HepG2 (cell line): ENCODE measurements around the gene CDK17. TPM values are rescaled to one million over a fixed set of nuclear protein-coding genes. Genes with fewer than 3 reads are reported as not detected.

Experiments used
- ATAC-seq: fragments of 200-7000 bp; cut with Tn5 transposase; 3 replicates; pipeline ENCODE4 v1.9.1; 2020; ENCODE audit warnings: mild to moderate bottlenecking, moderate library complexity
- BruUV-seq: library from RNA; stranded (reverse); fragments of 400-500 nt; replicated peaks from 2 replicates; lab custom pipeline; 2021; lab: Mats Ljungman, UMichigan
- CTCF ChIA-PET: fragments of 300-600 bp; formaldehyde crosslinking; extraction: SDS; loops from one replicate; lab custom pipeline; 2021; ENCODE audit warnings: low total read pairs, inconsistent platforms, low intra/inter-chr PET ratio; lab: Yijun Ruan, JAX
- POLR2A ChIA-PET: fragments of 350-600 bp; sonication (Branson Sonifier 250); formaldehyde crosslinking; loops from one replicate; lab custom pipeline; 2020; ENCODE audit warnings: antibody characterized with exemption, inconsistent platforms; lab: Yijun Ruan, JAX
- DNase-seq: peaks from one replicate; pipeline ENCODE4 v3.0.0-alpha.2; 2015; ENCODE audit warnings: low spot score
- FAIRE-seq: peaks from 3 replicates; lab custom pipeline; 2011; peaks lifted over from hg19 to GRCh38; lab: Jason Lieb, UNC
- H2AFZ ChIP-seq: one replicate; pipeline ENCODE4 v1.6.1; 2011; ENCODE audit warnings: low read length, inconsistent platforms
- H3K27ac ChIP-seq: fragments of 300-600 bp; 3 replicates; pipeline ENCODE4 v1.8.0; 2011; ENCODE audit warnings: mixed run types, mild to moderate bottlenecking, mixed read lengths, low read length, inconsistent platforms; ENCODE audit not compliant: insufficient read depth; ENCODE audit errors: extremely low read length
- H3K27me3 ChIP-seq, 2 experiments: fragments of 200-600 bp in 1 of 2; 2 replicates in 1 of 2; 3 replicates in 1 of 2; pipeline versions ENCODE4 v1.6.0 to v1.8.0; 2011; ENCODE audit warnings: low read length in 2 of 2, mild to moderate bottlenecking in 2 of 2, moderate library complexity in 2 of 2, inconsistent platforms in 1 of 2; ENCODE audit not compliant: insufficient read depth in 2 of 2, control insufficient read depth in 1 of 2
- H3K36me3 ChIP-seq, 2 experiments: fragments of 200-600 bp in 1 of 2; replicated peaks in 1 of 2; 2 replicates in 1 of 2; 3 replicates in 1 of 2; pipeline versions ENCODE4 v1.5.1 to v1.8.0; 2011; ENCODE audit warnings: low read length in 2 of 2, inconsistent platforms in 1 of 2; ENCODE audit not compliant: insufficient read depth in 2 of 2, control insufficient read depth in 1 of 2
- H3K4me1 ChIP-seq: 2 replicates; pipeline ENCODE4 v1.5.1; 2012; ENCODE audit warnings: low read length, inconsistent platforms; ENCODE audit not compliant: insufficient read depth
- H3K4me2 ChIP-seq: 2 replicates; pipeline ENCODE4 v1.6.0; 2011; ENCODE audit warnings: low read depth, low read length, inconsistent platforms
- H3K4me3 ChIP-seq, 3 experiments: fragments of 200-600 bp in 1 of 3; sonication (generic), shearing (Covaris generic) in 1 of 3; replicated peaks in 1 of 3; 2 replicates each; pipeline ENCODE4 v1.5.1; 2011 to 2016; ENCODE audit warnings: low read length in 3 of 3, inconsistent platforms in 2 of 3, low read depth in 2 of 3, mild to moderate bottlenecking in 2 of 3, control low read depth in 1 of 3, mixed read lengths in 1 of 3; ENCODE audit not compliant: insufficient read depth in 1 of 3
- H3K79me2 ChIP-seq: one replicate; pipeline ENCODE4 v1.6.1; 2011; ENCODE audit warnings: low read length, inconsistent platforms; ENCODE audit not compliant: insufficient read depth
- H3K9ac ChIP-seq: 2 replicates; pipeline ENCODE4 v1.6.0; 2011; ENCODE audit warnings: mild to moderate bottlenecking, low read depth, low read length, inconsistent platforms; ENCODE audit not compliant: insufficient read depth
- H3K9me3 ChIP-seq: 2 replicates; pipeline ENCODE4 v1.5.1; 2012; ENCODE audit warnings: mild to moderate bottlenecking, low read length
- H4K20me1 ChIP-seq: 2 replicates; pipeline ENCODE4 v1.6.0; 2011; ENCODE audit warnings: inconsistent platforms, mild to moderate bottlenecking, low read length, moderate library complexity; ENCODE audit not compliant: insufficient read depth
- ARNTL ChIP-seq: sonication (generic); formaldehyde crosslinking; IDR thresholded peaks from 2 replicates; pipeline ENCODE4 v1.4.0; 2020; ENCODE audit warnings: mild to moderate bottlenecking, missing genetic modification reagents
- ATF1 ChIP-seq: IDR thresholded peaks from 2 replicates; pipeline ENCODE4 v1.6.1; 2016; ENCODE audit warnings: mild to moderate bottlenecking, control low read depth
- BATF2 ChIP-seq: sonication (generic); formaldehyde crosslinking; IDR thresholded peaks from 2 replicates; pipeline ENCODE4 v1.8.0; 2022; ENCODE audit warnings: mild to moderate bottlenecking, missing genetic modification reagents, moderate library complexity
- GABPB1 ChIP-seq: IDR thresholded peaks from 2 replicates; pipeline ENCODE4 v1.6.1; 2016; ENCODE audit warnings: mild to moderate bottlenecking, missing genetic modification reagents, moderate library complexity, missing compliant biosample characterization
- HOXA5 ChIP-seq: sonication (generic); formaldehyde crosslinking; IDR thresholded peaks from 2 replicates; pipeline ENCODE4 v1.4.0; 2020; ENCODE audit warnings: missing genetic modification reagents
- KMT2A ChIP-seq: sonication (generic); formaldehyde crosslinking; IDR thresholded peaks from 2 replicates; pipeline ENCODE4 v1.4.0; 2020; ENCODE audit warnings: missing genetic modification reagents
- POLR2A ChIP-seq, 2 experiments: IDR thresholded peaks; 2 replicates each; pipeline ENCODE4 v1.6.1; 2011; ENCODE audit warnings: low read depth in 2 of 2, low read length in 2 of 2, mild to moderate bottlenecking in 1 of 2, moderate library complexity in 1 of 2; ENCODE audit not compliant: insufficient read depth in 1 of 2
- REL ChIP-seq: sonication (generic); formaldehyde crosslinking; conservative IDR thresholded peaks from 2 replicates; pipeline ENCODE4 v1.8.0; 2022; ENCODE audit warnings: mild to moderate bottlenecking, missing genetic modification reagents, moderate library complexity
- RELA ChIP-seq: sonication (generic); formaldehyde crosslinking; IDR thresholded peaks from 2 replicates; pipeline ENCODE4 v1.4.0; 2020; ENCODE audit warnings: missing genetic modification reagents
- SMAD9 ChIP-seq: sonication (generic); formaldehyde crosslinking; IDR thresholded peaks from 2 replicates; pipeline ENCODE4 v1.5.1; 2020; ENCODE audit warnings: mild to moderate bottlenecking, missing genetic modification reagents
- SP2 ChIP-seq: sonication (generic); formaldehyde crosslinking; IDR thresholded peaks from 2 replicates; pipeline ENCODE4 v1.5.1; 2020; ENCODE audit warnings: mild to moderate bottlenecking, missing genetic modification reagents
- TBX2 ChIP-seq: sonication (generic); formaldehyde crosslinking; IDR thresholded peaks from 2 replicates; pipeline ENCODE4 v1.5.0; 2020; ENCODE audit warnings: missing genetic modification reagents, mild to moderate bottlenecking, borderline replicate concordance
- TFDP2 ChIP-seq: sonication (generic); formaldehyde crosslinking; IDR thresholded peaks from 2 replicates; pipeline ENCODE4 v1.4.0; 2020; ENCODE audit warnings: missing genetic modification reagents
- THAP11 ChIP-seq: IDR thresholded peaks from 2 replicates; pipeline ENCODE4 v1.6.1; 2016; ENCODE audit warnings: missing biosample characterization, missing genetic modification reagents
- ZBTB20 ChIP-seq: sonication (generic); formaldehyde crosslinking; IDR thresholded peaks from 2 replicates; pipeline ENCODE4 v1.8.1; 2023; ENCODE audit warnings: missing genetic modification reagents, low read depth, mild to moderate bottlenecking, borderline replicate concordance
- ZNF12 ChIP-seq: sonication (generic); formaldehyde crosslinking; IDR thresholded peaks from 2 replicates; pipeline ENCODE4 v1.5.0; 2020; ENCODE audit warnings: missing genetic modification reagents
- ZNF441 ChIP-seq: sonication (generic); formaldehyde crosslinking; IDR thresholded peaks from 2 replicates; pipeline ENCODE4 v1.7.0; 2021; ENCODE audit warnings: missing genetic modification reagents, borderline replicate concordance
- ZNF550 ChIP-seq: sonication (generic); formaldehyde crosslinking; IDR thresholded peaks from 2 replicates; pipeline ENCODE4 v1.4.0; 2020; ENCODE audit warnings: mild to moderate bottlenecking, missing genetic modification reagents, borderline replicate concordance
- ZNF674 ChIP-seq: sonication (generic); formaldehyde crosslinking; IDR thresholded peaks from 2 replicates; pipeline ENCODE4 v1.5.0; 2020; ENCODE audit warnings: low read depth, mild to moderate bottlenecking, missing genetic modification reagents
- ZNF761 ChIP-seq: sonication (generic); formaldehyde crosslinking; conservative IDR thresholded peaks from 2 replicates; pipeline ENCODE4 v1.4.0; 2020; ENCODE audit warnings: mild to moderate bottlenecking, missing genetic modification reagents
- WGBS: methylation state at CpG from one replicate; pipeline ENCODE4 v1.1.6; 2017; ENCODE audit warnings: low lambda C conversion rate; 5-methylcytosine and 5-hydroxymethylcytosine counted together
- in situ Hi-C: cut with HindIII; loops from 2 replicates; pipeline ENCODE4 v1.10.0; 2017; ENCODE audit warnings: low pct_unique_long_range_greater_than_20kb; ENCODE audit not compliant: extremely low pct_ligation_motif_present
- intact Hi-C: fragments of 100-400 bp; cut with micrococcal nuclease; formaldehyde crosslinking; loops from one replicate; pipeline ENCODE4 v1.10.0; 2022; ENCODE audit not compliant: unreplicated experiment
- polyA plus RNA-seq, 8 experiments: library from polyadenylated mRNA; depleted of rRNA in 3 of 8; stranded (reverse) in 7 of 8; unstranded in 1 of 8; fragments of >200 nt; fragmentation: Illumina TruSeq in 4 of 8; extraction: Trizol in 4 of 8; gene quantifications; 2 replicates each; pipeline versions ENCODE4 v1.2.1 to v1.2.3, GENCODE V29; 2011 to 2016; ENCODE audit warnings: low read depth in 4 of 8, missing spikeins in 1 of 8, mixed read lengths in 1 of 8; ENCODE audit not compliant: insufficient read depth in 1 of 8
- total RNA-seq, 5 experiments: library from RNA; depleted of rRNA; stranded (reverse); fragments of >200 nt; fragmentation: Illumina TruSeq; extraction: Trizol; gene quantifications; 2 replicates each; pipeline ENCODE4 v1.2.3, GENCODE V29; 2016; ENCODE audit warnings: low read depth in 1 of 5

CDK17 gene
- total and polyA plus RNA-seq, 2 of the 13 experiments (the other 11 are each of a cell fraction or from before 2014, with no cell fraction given), result 9.9 to 22.3 TPM

- TF ChIP-seq SMAD9 (CRISPR knock-in tag) (no peak), ATF1 (CRISPR knock-in tag) (no peak), THAP11 (CRISPR knock-in tag) (no peak), HOXA5 (CRISPR knock-in tag) (no peak; the same call in 1 of the 2 replicates), ZNF550 (CRISPR knock-in tag) (no peak), TBX2 (CRISPR knock-in tag) (no peak), POLR2A (IDR thresholded peaks at IDR 0.05; ENCODE audit: insufficient read depth in 1 of 2, low read depth in 2 of 2, low read length in 2 of 2) (no peak), ZNF12 (no peak), RELA (CRISPR knock-in tag) (no peak), BATF2 (CRISPR knock-in tag) (no peak), ZNF441 (no peak), ZNF674 (CRISPR knock-in tag) (no peak)
Measured at GRCh38 chr12:96400631-96401075, 414 bp upstream of the CDK17 start (continued).

GRCh38 chr12:96399120-96399918 is 920 bp downstream of the CDK17 start:
- Histone ChIP-seq H4K20me1 (peaks cover 33% of the 10 kb centered on the region), H3K27ac (peak overlapping the region; percentile 98), H3K79me2 (peaks cover 48% of the 10 kb centered on the region), H3K36me3 (no peaks in the 10 kb centered on the region), H3K4me2 (peak overlapping the region; percentile 79), H2AFZ (no peak overlapping the region), H3K9ac (peak overlapping the region; percentile 89), H3K4me1 (peaks cover 31% of the 10 kb centered on the region), H3K4me3 (peak overlapping the region; percentile 77 to 89 (median 83)), H3K27me3 (peaks cover 0 to 3% of the 10 kb centered on the region in 2 experiments; a peak in 1 of 5 replicates), H3K9me3 (no peaks in the 10 kb centered on the region)
- DNase-seq, result peak; percentile 10
- intact Hi-C loops (loop anchor here (5.0 kb wide), 1 partner anchor 62 kb away; no protein-coding TSS in a partner anchor), in situ Hi-C loops (no loop called here)
- no peak for FAIRE-seq
- POLR2A ChIA-PET, result interaction anchor here (0.9 to 1.7 kb wide), 3 partner anchors 127 to 364 kb away, joined by 3 to 4 read pairs (median 4); partner anchors contain the start of gene LTA4H
- peak; percentile 60 for ATAC-seq
- CTCF ChIA-PET, result no interaction called here
- no TSS peak for BruUV-seq
- WGBS, result 1% methylated on average over 40 of the region's 70 CpGs
- 0 out of 2 replicates have a peak, but pooled peaks have one; percentile 51 for TF ChIP-seq GABPB1 (CRISPR knock-in tag)
- peak; percentile 38 to 39; a peak in 2 of 4 replicates for TF ChIP-seq POLR2A (IDR thresholded peaks at IDR 0.05; ENCODE audit: insufficient read depth in 1 of 2, low read depth in 2 of 2, low read length in 2 of 2)
- TF ChIP-seq TFDP2 (CRISPR knock-in tag), result no peak
- no peak for TF ChIP-seq ZBTB20 (CRISPR knock-in tag)
- TF ChIP-seq SP2 (CRISPR knock-in tag), result peak; percentile 36; the same call in 1 of the 2 replicates
- 0 out of 2 replicates have a peak, but pooled peaks have one; percentile 23 for TF ChIP-seq ARNTL
- TF ChIP-seq KMT2A (CRISPR knock-in tag), result peak; percentile 54
- peak; percentile 16; the same call in 1 of the 2 replicates for TF ChIP-seq REL (CRISPR knock-in tag)
- 0 out of 2 replicates have a peak, but pooled peaks have one; percentile 44 for TF ChIP-seq ZNF761 (CRISPR knock-in tag)
